Measurements from ENCODE around the gene COL17A1. TPM values are rescaled to one million over a fixed set of nuclear protein-coding genes. Genes with fewer than 3 reads are reported as not detected.

Gene COL17A1
- total RNA-seq = not detected

DNA sequence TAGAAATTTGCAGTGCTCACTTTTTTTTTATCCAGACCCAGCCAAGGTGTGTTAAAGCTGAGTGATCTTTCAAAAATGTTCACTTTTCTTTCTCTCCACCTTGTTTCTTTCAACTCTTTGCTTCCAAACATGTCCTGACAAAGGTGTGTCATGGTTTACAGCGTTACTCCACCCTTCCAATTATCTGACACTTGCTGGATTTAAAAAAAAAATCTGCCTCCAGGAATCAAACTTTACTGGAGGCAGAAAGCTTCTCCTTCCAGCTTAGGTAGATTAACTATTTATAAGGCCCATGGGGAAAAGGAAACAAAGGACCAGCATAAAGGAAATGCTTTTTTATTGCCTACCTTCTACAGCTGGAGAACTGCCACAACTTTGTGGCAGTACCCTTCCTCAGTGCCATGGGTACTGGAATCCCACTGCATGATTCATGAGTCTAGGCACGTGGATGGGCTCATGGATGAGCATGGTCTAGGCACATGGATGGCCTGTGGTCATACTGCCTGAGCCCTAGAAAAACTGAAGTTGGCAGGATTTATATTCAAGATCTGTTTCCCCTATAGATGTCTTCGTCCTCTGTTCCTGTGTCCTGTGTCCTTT is at the start of gene COL17A1:
Gene COL17A1, minus strand, starts transcription at position 80 of the 600 bp plus-strand sequence. CDS start 5,207 bp downstream, outside the sequence.
- Mint-ChIP-seq H3K9me3 (no peaks in the 10 kb centered on the region), H3K4me3 (no peak within 1 kb of the TSS), H3K27me3 (ENCODE audit: low read depth) (no peaks in the 10 kb centered on the region), H3K27ac (no peak within 1 kb of the TSS), H3K36me3 (ENCODE audit: insufficient read depth in 2 of 2) (no peaks in the 10 kb centered on the region), H3K4me1 (ENCODE audit: low read depth) (peaks cover 4% of the 10 kb centered on the region)
- no peak for ATAC-seq (replicated peaks in 1 of 2)
- no peak for DNase-seq

DNA sequence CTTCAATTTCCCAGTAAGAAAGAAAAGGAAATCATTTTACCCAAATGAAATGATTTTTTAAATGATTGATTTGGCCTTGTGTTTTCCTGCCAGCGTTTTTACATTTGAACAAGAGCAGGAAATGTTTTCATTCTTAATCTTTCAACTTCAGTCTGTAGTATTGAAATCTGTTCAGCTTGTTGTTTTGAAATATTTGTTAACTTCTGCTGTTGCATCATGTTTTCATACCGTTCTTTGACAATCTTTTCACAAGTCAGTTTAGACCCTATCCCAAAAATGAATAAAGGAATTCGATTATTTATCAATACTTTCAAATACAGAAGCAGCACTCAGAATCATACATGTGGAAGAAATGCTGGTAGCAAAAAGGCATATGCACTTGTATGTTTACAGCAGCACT is 44.4 kb upstream of the COL17A1 start:
- ATAC-seq (replicated peaks in 1 of 2) (no peak), DNase-seq (no peak)
- Mint-ChIP-seq H3K9me3 (no peaks in the 10 kb centered on the region), H3K4me3 (no peak overlapping the region), H3K36me3 (ENCODE audit: insufficient read depth in 2 of 2) (peaks cover 0 to 3% of the 10 kb centered on the region in 2 donors), H3K27me3 (ENCODE audit: low read depth) (peaks cover 11% of the 10 kb centered on the region), H3K4me1 (ENCODE audit: low read depth) (peaks cover 18% of the 10 kb centered on the region), H3K27ac (peak overlapping the region; percentile 49)

DNA sequence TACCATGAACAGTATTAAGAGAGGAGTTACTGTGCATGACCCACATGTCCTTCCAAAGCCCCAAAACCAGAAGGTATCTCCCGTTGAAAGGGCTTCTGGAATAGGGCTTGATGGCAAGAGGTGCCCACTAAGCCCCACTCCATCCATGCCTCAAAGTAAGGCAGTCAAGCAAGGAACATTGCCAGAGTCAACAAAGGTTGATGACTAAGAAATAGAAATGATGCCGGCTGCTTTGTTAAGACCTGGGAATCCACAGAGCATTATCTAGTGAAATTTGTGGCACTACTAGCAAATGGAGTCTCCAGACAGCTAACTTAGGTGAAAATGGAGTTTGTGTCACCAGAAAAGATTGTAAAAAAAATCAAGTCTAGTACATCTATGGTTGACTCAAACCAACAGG is 42.5 kb upstream of the COL17A1 start:
- no peaks in the 10 kb centered on the region for H3K9me3 Mint-ChIP-seq
- no peak for DNase-seq
- no peak for ATAC-seq (replicated peaks in 1 of 2)
- no peak overlapping the region for H3K4me3 Mint-ChIP-seq
- H3K27me3 Mint-ChIP-seq (ENCODE audit: low read depth) = peaks cover 1% of the 10 kb centered on the region
- H3K36me3 Mint-ChIP-seq (ENCODE audit: insufficient read depth in 2 of 2) = peaks cover 0 to 6% of the 10 kb centered on the region in 2 donors
- H3K27ac Mint-ChIP-seq = no peak overlapping the region
- H3K4me1 Mint-ChIP-seq (ENCODE audit: low read depth) = peaks cover 28% of the 10 kb centered on the region

DNA sequence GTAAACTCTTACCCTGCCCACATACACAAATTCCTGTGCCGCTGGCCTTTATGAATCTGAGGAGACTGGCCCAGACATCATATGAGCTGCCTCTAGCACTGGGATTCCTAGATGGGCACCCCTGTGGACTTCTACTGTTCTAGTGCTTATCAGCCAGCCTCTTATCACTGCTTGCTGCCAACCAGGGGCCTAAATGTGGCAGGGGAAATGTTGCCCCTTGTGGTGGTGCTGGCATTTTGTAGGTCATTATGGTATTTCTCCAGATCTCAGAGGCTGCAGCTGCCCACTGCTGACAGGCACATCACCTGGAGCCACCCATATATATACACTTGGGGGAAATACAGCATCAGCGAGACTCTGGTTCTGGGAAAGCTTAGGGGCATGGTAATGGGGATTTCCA is 41.7 kb upstream of the COL17A1 start:
- H3K36me3 Mint-ChIP-seq (ENCODE audit: insufficient read depth in 2 of 2) = peaks cover 0 to 6% of the 10 kb centered on the region in 2 donors
- no peak overlapping the region for H3K27ac Mint-ChIP-seq
- peaks cover 36% of the 10 kb centered on the region for H3K4me1 Mint-ChIP-seq (ENCODE audit: low read depth)
- peak; percentile 45 to 49 for ATAC-seq (replicated peaks in 1 of 2)
- peak in 1 of 2 donors; percentile 15 for DNase-seq
- no peaks in the 10 kb centered on the region for H3K27me3 Mint-ChIP-seq (ENCODE audit: low read depth)
- H3K4me3 Mint-ChIP-seq = no peak overlapping the region
- H3K9me3 Mint-ChIP-seq = no peaks in the 10 kb centered on the region

DNA sequence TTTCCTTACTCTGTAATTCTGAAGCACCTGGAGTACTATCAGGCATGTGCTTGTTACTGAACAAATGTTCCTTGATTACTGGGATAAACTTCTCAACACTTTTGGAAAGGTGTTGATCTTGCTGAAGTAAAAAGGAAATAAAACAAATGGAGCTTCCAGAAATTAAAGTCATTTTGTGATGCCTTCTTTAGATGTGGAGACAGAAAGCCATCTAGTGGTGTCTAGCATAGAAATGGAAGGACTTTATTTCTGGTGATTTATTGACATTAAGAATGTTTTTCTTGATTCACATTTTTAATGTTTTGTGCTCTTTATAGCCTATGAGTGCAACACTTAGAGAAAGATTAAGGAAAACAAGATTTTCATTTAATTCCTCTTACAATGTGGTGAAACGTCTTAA is 37.7 kb upstream of the COL17A1 start:
- Mint-ChIP-seq H3K36me3 (ENCODE audit: insufficient read depth in 2 of 2) (peaks cover 0 to 6% of the 10 kb centered on the region in 2 donors), H3K4me1 (ENCODE audit: low read depth) (peaks cover 54% of the 10 kb centered on the region), H3K27ac (peak overlapping the region; percentile 38), H3K27me3 (ENCODE audit: low read depth) (no peaks in the 10 kb centered on the region), H3K4me3 (peak overlapping the region; percentile 89 to 92), H3K9me3 (no peaks in the 10 kb centered on the region)
- ATAC-seq (replicated peaks in 1 of 2) (no peak), DNase-seq (no peak)

DNA sequence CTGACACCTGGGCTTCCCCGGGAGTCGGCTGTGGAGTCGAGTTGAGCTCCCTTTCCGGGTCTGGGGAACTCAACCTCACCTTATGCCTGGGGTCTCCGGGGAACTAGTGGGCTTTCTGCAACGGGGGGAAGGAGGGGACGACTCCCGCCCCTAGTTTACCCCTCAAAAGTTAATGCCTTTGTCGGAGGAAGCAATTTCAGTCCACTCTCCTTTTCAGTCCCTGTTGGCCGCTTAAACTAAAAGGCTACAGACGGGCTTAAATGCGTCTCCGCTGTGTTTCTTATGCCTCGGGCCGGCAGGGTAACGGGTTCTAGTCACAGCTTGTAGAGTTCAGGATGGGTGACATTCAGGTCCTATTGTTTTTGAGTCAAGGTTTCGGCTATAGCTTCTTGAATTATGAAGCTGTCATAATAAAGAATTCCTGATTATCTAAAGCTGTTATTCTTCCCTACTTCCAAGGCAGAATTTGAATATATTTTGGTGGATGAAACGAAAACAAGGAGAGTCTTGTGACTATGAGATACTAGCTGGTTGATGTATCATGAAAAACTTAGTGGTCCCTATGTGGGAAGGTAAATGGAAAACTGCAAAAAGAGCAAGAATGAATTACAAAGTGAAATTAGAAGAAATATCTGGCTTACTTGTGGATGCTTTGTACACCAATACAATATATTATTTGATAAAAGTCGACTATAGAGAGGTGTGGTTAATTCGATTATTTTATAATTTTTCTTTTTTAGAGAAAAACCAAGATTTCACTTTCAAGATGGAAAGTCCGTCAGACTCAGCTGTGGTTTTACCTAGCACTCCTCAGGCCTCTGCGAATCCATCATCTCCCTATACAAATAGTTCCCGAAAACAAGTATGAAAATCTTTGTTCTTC is 36.8 kb upstream of the COL17A1 start:
- Mint-ChIP-seq H3K36me3 (ENCODE audit: insufficient read depth in 2 of 2) (peaks cover 0 to 6% of the 10 kb centered on the region in 2 donors), H3K27me3 (ENCODE audit: low read depth) (peaks cover 6% of the 10 kb centered on the region), H3K27ac (peak overlapping the region; percentile 94), H3K4me1 (ENCODE audit: low read depth) (peaks cover 51% of the 10 kb centered on the region), H3K4me3 (peak overlapping the region; percentile 89 to 92), H3K9me3 (no peaks in the 10 kb centered on the region)
- DNase-seq (no peak), ATAC-seq (replicated peaks in 1 of 2) (no peak)

DNA sequence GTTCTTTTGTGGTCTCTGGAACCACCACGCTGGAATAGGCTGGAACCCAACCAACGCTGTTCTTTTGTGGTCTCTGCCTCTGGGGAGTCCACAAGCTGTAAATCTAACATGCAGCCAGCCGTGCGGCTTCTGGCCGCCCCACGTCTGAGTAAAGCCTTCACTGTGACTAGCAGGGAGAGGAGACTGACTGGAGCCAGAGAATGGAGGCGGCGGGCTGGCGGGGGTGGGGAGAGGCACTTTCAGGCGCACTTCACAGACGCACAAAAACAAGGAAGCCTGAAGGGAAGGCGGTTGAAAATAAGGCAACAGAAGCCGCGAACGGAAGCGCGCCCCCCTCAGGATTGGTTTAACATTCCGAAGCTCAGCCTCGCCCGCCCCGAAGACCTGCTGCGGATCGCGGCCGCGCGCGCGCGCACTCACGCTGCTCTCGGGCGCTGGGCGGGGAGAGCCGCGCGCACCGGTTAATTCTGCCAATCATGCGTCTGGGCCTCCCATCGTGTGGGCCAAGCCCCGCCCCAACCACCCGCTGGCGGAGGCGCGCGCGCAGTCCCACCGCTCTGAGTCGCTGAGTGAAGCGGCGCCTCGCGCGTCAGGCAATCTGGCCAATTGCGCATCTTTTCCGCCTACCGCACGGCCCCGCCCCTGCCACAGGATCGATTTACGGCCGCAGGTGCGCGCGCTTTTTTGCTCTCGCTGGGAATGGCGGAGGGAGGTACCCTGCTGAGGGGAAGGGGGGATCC is 36.0 kb upstream of the COL17A1 start, which contains the start of gene SFR1:
Gene SFR1, plus strand, starts transcription at position 687 of the 740 bp plus-strand sequence. Its CDS starts 13 bp downstream, at position 700.
- Mint-ChIP-seq H3K9me3 (no peaks in the 10 kb centered on the region), H3K4me3 (peak within 1 kb of the TSS; percentile 89 to 92), H3K4me1 (ENCODE audit: low read depth) (peaks cover 43% of the 10 kb centered on the region), H3K27me3 (ENCODE audit: low read depth) (peaks cover 6% of the 10 kb centered on the region), H3K36me3 (ENCODE audit: insufficient read depth in 2 of 2) (peaks cover 0 to 6% of the 10 kb centered on the region in 2 donors), H3K27ac (peak within 1 kb of the TSS; percentile 95)
- peak; percentile 99 to 100 for DNase-seq
- ATAC-seq (replicated peaks in 1 of 2) = peak; percentile 91 to 92

DNA sequence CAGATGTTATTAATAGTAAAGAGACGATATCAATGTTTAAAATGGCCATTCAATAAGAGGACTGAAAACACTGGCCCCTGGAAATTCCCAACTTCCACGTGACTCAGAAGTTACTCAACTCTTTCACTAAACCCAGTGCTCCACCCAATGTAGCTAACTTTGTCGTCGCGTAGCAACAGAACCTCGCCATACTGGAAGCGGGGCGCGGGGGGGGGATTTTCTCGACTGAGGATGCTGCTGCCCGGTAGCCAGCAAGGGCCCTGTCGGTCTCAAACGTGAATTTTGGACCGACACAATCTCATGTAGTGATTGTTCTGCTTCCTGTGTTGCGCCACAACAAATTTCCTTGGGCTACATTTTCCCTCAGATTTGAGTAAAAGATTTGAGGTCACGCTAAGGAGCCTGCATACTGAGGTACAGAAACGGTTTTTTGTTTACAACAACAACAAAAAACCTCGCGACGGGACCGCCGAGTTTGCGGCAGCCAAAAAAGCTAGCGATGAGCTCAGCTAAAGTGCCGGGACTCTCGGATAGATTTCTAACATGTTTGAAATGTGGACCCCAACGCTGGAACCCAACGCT is 35.3 kb upstream of the COL17A1 start:
- Mint-ChIP-seq H3K9me3 (no peaks in the 10 kb centered on the region), H3K4me1 (ENCODE audit: low read depth) (peaks cover 43% of the 10 kb centered on the region), H3K36me3 (ENCODE audit: insufficient read depth in 2 of 2) (peaks cover 0 to 5% of the 10 kb centered on the region in 2 donors), H3K27ac (peak overlapping the region; percentile 95), H3K27me3 (ENCODE audit: low read depth) (peaks cover 6% of the 10 kb centered on the region), H3K4me3 (peak overlapping the region; percentile 89 to 92)
- DNase-seq (peak; percentile 77 to 89), ATAC-seq (replicated peaks in 1 of 2) (peak; percentile 51 to 53)

DNA sequence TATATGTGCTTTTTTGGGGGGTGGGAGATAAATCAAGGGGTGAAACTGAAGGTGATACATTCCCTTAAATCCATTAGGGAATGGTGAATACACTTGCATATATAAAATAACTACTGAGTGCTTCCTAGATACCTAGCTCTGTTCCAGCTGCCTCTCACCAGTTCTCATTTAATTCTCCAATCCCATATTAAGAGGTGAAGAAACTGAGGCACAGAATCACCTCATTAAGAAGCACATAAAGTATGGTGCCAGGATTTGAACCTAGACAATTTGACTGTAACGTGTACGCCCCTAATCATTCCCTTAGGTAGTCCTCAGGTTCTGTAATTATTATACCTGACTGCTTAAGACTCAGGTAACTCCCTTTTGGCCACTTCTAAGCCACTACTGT is 34.8 kb upstream of the COL17A1 start:
- Mint-ChIP-seq H3K9me3 (no peaks in the 10 kb centered on the region), H3K27ac (peak overlapping the region; percentile 95), H3K4me1 (ENCODE audit: low read depth) (peaks cover 40% of the 10 kb centered on the region), H3K4me3 (peak overlapping the region; percentile 89 to 92), H3K27me3 (ENCODE audit: low read depth) (peaks cover 6% of the 10 kb centered on the region), H3K36me3 (ENCODE audit: insufficient read depth in 2 of 2) (peaks cover 0 to 4% of the 10 kb centered on the region in 2 donors)
- ATAC-seq (replicated peaks in 1 of 2) (no peak), DNase-seq (no peak)

DNA sequence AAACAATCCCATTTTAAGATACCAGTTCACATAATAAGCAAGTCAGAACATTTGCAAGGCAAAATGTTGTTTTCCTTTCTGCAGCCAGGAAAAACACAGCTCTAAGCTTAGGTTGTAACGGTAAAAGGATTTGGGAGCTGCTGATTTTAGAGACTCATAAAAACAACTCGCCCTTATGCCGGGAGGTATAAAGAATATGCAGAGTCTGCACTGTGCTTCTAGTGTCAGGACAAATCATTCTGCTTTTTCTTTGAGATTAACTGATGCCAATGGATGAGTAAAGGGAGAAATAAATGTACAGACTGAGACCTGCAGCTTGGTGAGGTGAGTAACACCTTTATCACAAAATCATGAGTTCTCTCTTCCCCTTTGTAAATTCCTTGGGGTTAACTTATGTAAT is 34.3 kb upstream of the COL17A1 start:
- Mint-ChIP-seq H3K27me3 (ENCODE audit: low read depth) (peaks cover 6% of the 10 kb centered on the region), H3K9me3 (no peaks in the 10 kb centered on the region), H3K27ac (peak overlapping the region; percentile 95), H3K4me1 (ENCODE audit: low read depth) (peaks cover 35% of the 10 kb centered on the region), H3K36me3 (ENCODE audit: insufficient read depth in 2 of 2) (peaks cover 0 to 4% of the 10 kb centered on the region in 2 donors), H3K4me3 (peak overlapping the region in 1 of 2 donors; percentile 26)
- DNase-seq (no peak), ATAC-seq (replicated peaks in 1 of 2) (no peak)

DNA sequence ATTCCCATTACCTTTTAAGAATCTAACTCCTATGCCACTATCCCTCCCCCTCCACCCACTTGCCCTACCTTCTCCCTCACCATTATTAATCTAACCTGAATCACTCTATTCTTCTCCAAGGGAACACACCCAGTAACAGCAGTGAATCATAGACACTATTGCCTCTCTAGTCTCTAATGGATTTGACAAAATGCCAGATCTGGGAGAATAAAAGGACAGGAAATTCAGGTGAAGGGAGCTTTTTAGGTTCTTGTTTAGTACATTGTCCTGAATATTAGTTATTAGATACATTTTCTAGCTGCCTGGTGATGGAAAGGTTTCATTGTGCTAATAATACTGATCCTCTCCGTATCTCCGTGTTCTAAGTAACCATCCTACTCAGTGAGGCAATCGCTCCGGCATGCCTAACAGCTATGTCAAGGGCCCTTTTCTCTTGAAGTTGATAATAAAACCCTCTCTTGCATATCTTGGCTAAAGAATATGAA is 32.2 kb upstream of the COL17A1 start:
- DNase-seq (no peak), ATAC-seq (replicated peaks in 1 of 2) (no peak)
- Mint-ChIP-seq H3K36me3 (ENCODE audit: insufficient read depth in 2 of 2) (no peaks in the 10 kb centered on the region), H3K9me3 (no peaks in the 10 kb centered on the region), H3K27me3 (ENCODE audit: low read depth) (peaks cover 7% of the 10 kb centered on the region), H3K4me3 (no peak overlapping the region), H3K27ac (no peak overlapping the region), H3K4me1 (ENCODE audit: low read depth) (peaks cover 27% of the 10 kb centered on the region)

DNA sequence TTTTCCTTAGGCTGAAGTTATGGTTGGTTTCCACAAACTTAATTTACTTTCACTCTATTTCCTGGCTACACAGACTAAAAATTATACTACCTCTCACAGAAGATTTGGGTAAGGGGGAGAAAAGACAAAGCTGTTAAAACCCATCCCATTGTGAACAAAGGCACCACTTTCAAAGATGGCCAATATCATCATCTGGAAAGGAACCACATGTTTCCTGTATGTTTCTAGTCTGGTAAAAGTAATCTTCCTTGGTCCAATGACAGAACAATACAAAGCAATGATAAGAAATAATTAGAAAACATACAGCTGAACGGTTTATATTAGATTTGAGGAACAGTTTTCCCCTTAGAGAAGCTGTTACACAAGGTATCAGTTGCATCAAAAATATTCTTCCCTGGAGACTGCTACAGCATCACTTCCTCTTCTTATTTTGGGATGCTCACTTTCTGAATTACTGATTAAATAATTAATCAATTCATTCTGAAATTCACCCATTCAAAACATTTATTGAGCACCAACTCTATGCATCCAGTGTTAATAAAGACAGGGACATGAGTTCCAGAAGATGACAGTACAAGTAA is 27.8 kb upstream of the COL17A1 start:
- no peak for ATAC-seq (replicated peaks in 1 of 2)
- no peak for DNase-seq
- H3K4me1 Mint-ChIP-seq (ENCODE audit: low read depth) = peaks cover 23% of the 10 kb centered on the region
- no peaks in the 10 kb centered on the region for H3K36me3 Mint-ChIP-seq (ENCODE audit: insufficient read depth in 2 of 2)
- peaks cover 13% of the 10 kb centered on the region for H3K27me3 Mint-ChIP-seq (ENCODE audit: low read depth)
- H3K4me3 Mint-ChIP-seq = no peak overlapping the region
- no peak overlapping the region for H3K27ac Mint-ChIP-seq
- H3K9me3 Mint-ChIP-seq = no peaks in the 10 kb centered on the region

Data from activated T-cell treated with anti-CD3 and anti-CD28 coated beads, Interleukin-2, amount 50 U/mL, for 72 hours (primary cell).